GM10266 (cell line): ENCODE data around the gene MVB12B.

Source experiments
- DNase-seq: peaks from one replicate; pipeline ENCODE4 v3.0.0; 2012; ENCODE audit errors: extremely low spot score
- TF ChIP-seq, protein P1 (sequence below): IDR thresholded peaks from 2 replicates; pipeline ENCODE4 v1.5.1; 2012; ENCODE audit warnings: mild to moderate bottlenecking, low read depth; ENCODE audit not compliant: control insufficient read depth, insufficient read depth; ENCODE audit errors: missing control alignments

The MVB12B gene

DNA sequence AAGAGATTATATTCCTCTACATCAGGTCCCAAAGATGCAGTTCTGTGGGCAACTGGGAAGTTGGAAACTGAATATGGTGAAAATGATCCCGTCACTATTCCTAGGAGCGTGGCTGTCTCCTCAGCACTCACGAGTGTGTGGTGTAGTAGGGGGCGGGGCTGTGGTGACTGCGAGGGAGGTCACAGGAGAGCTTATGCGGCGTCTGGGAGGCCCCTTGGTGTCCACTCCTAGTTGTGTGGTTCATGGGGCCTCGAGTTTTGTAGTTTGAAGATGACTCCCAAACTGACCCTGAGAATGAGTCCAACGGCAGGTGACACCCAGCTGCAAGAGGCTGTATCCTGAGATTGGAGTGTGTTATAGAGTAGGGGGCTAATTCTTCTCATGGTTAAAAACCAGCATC lies 68.2 kb downstream of the MVB12B start:
- no peak for DNase-seq

DNA sequence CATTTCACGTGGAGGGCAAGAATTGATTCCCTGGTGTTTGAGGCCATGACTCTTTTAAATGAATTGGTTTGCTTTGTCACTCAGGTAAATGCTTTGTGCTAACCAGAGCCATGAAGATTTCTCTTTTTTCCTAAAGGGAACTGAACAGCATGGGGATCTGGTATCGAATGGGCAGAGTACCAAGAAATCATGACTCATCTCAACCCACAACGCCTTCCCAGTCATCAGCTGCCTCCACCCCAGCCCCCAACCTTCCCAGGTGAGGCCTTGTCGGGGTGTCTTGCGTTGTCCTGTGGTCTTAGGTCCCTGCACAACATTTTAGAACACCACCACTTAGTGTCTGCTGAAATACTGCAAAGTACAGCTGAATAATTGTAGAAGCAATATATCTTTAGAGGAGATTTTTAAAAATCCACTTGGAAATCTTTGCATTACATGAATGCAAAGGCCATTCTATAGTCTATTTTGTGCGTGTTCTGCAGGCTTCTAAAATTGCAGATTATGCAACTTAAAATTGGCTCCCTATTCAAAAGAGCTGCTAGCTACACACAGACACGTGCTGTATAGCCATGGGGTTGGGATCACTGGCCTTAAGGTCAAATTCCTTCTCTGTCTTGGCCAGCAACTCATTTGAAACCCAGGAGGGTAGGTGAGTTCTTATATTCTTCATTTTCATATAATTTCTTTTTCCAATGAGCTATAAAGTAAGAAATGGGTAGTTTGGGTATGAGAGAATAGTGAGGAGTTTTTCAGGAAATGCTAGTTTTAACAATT lies 69.0 kb downstream of the MVB12B start:
- TF ChIP-seq, protein P1, sequence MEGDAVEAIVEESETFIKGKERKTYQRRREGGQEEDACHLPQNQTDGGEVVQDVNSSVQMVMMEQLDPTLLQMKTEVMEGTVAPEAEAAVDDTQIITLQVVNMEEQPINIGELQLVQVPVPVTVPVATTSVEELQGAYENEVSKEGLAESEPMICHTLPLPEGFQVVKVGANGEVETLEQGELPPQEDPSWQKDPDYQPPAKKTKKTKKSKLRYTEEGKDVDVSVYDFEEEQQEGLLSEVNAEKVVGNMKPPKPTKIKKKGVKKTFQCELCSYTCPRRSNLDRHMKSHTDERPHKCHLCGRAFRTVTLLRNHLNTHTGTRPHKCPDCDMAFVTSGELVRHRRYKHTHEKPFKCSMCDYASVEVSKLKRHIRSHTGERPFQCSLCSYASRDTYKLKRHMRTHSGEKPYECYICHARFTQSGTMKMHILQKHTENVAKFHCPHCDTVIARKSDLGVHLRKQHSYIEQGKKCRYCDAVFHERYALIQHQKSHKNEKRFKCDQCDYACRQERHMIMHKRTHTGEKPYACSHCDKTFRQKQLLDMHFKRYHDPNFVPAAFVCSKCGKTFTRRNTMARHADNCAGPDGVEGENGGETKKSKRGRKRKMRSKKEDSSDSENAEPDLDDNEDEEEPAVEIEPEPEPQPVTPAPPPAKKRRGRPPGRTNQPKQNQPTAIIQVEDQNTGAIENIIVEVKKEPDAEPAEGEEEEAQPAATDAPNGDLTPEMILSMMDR: no peak
- no peak for DNase-seq

More for the DNA sequence above, 68.2 kb downstream of the MVB12B start:
- TF ChIP-seq, protein P1: no peak

DNA sequence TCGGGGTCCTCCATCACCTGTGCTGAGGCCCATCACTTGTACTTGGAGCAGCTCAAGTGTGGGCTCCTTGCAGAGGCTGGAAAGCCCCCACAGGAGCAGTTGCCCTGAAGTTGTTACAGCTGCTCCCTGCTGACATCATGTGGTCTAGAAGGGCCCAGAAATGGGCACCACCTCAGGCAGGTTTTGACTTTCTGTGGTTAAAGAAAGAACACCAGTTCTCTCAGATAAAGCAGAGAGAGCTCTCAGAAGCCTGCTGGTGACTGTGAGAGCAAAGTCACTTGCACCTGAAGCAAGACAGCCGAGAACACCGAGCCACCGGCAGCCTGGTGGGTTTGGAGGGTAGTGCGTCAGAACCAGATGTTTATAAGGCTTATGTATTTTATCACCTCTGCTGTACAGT lies 70.4 kb downstream of the MVB12B start:
- DNase-seq: peak; percentile 38
- TF ChIP-seq, protein P1: no peak

DNA sequence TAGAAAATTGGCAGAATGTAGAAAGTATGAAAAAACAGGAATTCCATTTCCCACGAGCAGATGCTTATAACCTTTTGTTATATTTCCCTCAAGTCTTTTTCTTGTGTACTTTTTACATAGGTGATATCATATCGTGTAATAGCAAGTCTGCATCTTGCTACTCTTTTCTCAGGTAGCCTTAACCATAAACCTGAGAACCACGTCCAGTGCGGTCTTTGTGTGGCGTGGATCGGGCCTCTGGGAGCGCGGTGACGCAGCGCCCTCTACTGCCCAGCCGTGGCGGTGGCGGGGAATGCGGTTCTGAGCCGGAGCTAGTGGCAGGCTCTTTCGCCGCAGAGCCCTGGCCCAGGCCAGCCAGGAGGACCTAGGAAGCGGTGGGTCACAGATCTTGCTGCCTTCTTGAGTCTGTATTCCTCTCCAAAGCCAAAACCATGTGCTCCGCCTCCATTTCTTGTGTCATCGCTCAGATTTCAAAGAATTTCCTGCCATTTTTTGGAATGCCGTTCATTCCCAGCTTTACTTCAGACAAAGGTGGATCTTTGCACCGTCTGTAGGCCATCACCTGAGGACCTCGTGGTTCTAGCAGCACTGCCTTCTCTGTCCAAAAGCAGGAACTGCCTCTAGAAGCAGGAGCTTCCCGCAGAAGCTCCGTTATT lies 71.9 kb downstream of the MVB12B start:
- DNase-seq: peak; percentile 71
- TF ChIP-seq, protein P1: peak; percentile 91

DNA sequence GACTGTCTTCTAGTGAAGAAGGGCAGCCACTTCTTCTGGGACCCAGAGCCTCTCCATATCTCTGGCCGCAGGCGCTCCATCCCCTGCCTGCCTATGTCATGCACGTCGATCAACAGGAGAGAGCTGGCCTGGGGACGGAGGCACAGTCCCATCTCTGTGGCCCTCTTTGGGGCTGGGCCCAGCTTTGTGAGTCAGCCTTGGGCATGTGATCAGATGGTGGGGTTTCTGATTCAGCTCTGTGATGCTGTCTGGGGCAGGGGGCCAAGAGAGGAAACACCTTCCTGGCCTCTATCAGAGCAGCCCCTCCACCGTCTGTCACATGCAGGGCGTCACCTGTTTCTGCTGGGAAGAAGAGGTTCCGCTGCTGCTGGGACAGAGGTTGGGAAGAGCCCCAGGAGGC lies 72.6 kb downstream of the MVB12B start:
- no peak for DNase-seq
- TF ChIP-seq, protein P1: no peak

DNA sequence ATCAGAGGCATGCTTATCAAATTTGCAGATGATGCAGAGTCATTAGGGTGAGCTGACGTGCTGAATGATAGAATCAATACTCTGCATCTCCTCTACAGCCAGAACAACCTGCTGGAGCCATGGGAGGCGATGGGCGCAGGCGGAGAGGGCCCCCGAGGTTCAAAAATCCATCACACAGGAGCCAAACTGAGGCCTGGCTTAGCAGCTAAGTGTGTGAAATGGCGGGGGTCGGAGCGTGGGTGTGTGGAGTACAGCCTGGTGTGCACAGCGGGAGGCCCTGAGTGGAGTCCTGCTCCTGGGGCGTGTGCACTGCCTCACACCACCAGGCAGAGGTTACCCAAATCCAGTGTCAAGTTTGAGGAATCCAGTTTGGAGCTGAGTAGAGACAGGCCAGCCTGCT lies 73.2 kb downstream of the MVB12B start:
- DNase-seq: no peak
- TF ChIP-seq, protein P1: no peak

DNA sequence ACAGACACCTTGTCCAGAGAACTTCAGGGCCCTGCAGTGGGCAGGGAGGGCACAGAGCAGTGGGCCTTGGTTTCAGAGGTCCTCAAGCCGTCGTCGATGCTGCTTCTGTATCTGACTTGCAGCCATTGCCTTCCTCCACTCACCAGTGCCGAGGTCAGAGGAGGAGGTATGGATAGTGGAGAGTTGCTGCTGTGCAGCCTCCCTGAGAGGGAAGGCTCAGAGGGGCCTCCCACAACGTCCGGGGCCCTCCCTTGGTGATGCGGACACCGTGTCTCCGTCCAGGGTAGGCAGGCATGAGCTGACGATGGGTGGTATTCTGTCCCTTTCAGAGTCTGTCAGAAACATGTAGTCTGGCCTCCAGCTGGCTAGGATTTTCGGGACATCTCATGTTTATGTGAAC lies 73.9 kb downstream of the MVB12B start:
- TF ChIP-seq, protein P1: no peak
- no peak for DNase-seq
